SKM-1 (cell line): ENCODE results near the gene LTC4S.

Experiments used
- DNase-seq: peaks from one replicate; lab custom pipeline; 2025; ENCODE audit not compliant: unreplicated experiment; lab: John Stamatoyannopoulos, UW

LTC4S gene

DNA sequence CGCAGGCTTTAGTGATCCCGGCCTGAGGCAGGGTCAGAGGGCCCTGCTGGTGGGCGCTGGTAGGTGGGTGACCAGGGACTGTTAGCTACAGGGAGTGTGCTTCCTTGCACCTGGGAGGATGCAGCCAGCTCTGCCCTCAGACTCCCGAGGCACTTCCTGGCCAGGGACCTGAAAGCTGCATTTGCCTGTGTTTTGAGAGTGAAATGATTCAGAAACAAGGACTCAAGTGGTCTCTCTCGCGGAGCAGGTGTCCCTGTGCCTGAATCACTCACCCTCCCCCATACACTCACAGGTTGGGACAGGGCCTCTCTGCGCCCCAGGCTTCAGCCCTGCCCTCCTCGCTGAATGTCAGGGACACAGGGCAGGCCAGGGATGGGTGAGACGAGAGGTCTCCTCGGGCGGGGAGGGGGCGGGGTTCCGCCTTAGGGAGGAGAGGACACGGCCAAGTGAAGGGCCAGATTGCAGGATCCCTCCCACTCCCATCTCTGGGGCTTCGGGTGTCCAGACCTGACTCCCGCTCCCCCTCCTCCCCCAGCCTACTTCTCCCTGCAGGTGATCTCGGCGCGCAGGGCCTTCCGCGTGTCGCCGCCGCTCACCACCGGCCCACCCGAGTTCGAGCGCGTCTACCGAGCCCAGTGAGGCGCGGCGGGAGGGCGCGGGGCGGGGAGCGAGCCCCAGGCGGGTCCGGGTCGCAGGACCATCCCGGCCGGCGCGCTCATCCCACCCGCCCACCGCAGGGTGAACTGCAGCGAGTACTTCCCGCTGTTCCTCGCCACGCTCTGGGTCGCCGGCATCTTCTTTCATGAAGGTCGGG, 1.5 kb downstream of the LTC4S start:
- DNase-seq: no peak

DNA sequence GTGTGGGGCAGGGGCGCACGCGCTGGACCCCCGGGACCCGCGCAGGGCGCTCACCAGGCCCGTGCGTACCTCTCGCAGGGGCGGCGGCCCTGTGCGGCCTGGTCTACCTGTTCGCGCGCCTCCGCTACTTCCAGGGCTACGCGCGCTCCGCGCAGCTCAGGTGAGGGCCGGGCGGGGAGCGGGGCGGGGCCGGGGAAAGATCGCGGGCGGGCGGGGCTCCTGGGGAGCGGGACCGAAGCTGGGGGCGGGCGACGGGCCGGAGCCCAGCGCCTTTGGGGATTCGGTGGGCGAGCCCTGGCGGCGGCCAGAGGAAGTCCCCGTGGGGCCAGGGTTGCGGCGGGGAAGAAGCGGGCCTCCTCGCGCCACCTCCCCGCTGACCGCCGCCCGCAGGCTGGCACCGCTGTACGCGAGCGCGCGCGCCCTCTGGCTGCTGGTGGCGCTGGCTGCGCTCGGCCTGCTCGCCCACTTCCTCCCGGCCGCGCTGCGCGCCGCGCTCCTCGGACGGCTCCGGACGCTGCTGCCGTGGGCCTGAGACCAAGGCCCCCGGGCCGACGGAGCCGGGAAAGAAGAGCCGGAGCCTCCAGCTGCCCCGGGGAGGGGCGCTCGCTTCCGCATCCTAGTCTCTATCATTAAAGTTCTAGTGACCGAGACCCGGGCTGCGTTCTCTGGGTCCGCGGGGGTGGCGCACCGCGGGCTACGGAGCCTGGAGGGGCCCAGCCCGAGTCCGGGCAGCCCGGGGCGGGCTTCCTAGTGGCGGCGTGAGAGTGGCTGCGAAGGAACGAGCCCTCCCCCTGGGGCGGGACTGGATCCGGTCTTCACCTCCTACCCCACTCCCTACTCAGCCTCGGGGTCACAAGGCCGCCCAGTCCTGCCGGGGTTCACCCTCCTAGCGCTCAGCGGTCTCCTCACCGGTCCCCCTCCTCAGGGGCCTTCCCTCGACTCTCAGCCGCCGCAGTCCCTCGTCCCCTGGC, 2.4 kb downstream of the LTC4S start:
- peak; percentile 89 for DNase-seq

DNA sequence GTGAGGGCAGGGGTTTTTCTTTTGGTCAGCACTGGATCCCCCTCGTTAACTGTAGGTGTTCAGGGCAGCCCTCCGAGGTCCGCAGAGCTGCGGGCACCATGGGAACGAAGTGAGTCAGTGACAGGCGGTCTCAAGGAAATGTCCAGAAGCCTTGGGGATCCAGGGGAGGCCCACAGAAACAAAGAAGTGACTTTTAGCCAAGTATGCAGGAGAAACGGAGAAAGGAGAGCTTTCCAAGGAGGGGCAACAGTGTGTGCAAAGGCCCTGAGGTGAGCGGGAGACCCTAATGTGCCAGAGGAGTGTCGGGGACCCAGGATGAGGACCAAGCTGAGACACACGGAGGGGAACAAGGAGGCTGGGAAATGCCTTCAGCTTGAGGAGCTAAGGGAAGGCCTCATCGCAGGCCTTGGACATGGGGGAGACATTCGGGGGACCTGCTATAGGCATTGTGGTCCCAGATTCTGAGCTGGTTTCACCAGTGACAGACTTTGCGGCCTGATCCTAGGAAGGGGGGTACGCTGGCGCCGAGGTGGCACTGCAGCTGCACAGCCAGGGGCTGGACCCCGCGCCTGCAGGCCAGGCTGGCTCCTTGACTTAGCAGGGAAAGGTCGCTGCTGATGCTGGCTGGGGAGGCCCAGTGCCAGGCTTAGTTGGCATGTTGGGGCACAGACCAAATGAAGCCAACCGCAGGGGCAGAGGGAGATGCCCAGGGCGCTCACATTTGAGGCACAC, 3.3 kb downstream of the LTC4S start:
- DNase-seq: no peak

DNA sequence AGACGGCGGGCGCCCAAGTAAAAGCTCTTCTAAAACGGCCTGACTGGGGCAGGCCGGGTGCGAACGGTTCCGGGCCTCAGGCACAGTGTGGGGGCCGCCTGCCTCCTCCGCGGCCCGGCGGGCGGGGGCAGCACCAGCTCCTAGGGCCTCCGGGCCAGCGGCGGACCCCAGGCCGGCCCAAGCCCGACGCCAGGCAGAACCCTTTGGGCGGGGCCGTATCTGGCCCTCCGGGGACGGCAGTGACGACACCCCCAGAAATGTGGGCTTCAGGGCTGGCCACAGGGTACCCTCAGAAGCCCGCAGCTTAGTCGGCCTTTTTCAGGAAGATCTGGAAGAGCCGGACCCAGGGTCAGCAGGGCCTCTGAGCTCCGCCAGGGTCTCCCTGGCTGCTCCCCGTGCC, 4.0 kb downstream of the LTC4S start:
- no peak for DNase-seq

DNA sequence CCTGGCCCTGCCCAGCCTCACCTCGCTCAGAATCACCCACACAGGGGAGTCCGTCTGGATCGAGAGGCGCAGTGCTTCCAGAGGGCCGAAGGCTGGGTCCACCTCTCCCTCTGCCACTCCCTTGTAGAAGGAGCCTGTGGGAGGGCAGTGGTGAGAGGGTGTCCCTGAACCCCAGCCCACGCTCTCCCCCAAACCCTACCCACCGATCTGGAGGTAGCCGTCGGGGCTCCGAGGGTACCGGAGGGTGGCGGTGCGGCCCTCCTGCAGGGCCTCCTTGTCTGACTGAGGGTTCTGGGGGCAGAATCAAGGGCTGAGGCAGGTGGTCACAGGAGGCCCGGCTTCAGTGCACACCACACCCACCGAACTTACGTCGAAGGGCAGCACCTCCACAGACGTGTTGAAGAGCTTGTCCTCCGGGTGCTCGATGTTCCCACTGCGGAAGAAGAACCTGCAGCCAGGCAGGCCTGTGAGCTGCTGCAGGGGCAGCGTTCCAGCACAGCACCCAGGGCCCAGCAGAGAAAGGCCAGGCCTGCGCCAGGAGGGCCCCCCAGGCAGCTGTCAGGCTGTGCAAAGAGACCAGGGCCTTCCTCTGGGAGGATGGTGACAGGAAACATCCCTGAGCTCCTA, 4.5 kb downstream of the LTC4S start:
- DNase-seq: no peak

DNA sequence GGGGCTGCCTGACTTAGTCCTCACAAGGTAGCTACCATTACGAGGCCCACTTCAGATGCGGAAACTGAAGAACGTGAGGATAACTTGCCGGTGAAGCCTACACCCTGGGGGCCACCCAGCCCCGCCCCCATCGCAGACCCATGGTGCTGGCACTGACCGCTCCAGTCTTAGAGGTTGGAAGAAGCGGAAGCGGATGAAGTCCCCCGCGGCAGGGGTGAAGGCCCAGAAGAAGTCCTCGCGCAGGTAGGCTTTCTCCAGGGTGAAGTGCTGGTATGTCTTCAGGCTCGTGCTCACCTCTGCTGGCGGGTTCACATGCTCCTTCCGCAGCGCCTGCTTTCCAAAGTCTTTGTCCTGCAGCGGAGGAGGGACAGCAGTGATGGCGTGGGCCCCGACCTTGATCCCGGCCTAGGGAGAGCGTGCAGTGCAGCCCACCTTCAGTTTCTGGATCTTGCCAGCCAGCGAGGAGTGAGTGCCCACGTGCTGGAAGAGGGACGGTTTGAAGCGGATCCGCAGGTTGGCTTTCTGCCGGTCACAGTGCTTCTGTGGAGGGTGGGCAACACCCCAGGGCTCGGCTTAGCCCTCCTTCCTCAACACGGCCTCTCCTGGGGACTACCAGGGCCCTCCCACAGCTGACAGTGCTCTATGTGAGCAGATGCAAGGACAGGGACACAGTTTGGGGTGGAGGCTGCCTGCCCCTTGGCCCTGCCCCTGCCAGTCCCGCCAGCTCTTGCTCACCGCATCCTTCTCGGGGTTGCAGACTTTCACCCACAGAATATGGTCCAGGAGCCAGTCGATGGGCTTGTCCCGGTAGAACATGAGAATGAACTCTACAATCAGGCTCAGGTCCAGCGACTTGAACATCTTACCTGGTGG, 5.2 kb downstream of the LTC4S start:
- DNase-seq: no peak

DNA sequence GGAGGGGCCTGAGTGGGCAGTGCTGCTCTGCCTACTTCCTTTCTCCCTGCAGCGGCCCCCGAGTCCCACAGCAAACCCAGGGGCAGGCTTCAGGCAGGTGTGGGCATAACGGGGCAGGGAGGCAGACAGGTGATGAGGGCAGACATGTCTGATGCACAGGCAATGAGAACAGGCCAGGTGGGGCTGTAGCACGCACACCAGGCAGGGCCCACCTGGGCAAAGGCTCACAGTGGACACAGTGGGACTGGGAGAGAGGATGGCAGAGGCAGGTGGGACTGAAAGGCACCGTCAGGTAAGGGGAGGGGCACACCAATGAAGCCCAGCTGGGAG, 5.8 kb downstream of the LTC4S start:
- DNase-seq: no peak

DNA sequence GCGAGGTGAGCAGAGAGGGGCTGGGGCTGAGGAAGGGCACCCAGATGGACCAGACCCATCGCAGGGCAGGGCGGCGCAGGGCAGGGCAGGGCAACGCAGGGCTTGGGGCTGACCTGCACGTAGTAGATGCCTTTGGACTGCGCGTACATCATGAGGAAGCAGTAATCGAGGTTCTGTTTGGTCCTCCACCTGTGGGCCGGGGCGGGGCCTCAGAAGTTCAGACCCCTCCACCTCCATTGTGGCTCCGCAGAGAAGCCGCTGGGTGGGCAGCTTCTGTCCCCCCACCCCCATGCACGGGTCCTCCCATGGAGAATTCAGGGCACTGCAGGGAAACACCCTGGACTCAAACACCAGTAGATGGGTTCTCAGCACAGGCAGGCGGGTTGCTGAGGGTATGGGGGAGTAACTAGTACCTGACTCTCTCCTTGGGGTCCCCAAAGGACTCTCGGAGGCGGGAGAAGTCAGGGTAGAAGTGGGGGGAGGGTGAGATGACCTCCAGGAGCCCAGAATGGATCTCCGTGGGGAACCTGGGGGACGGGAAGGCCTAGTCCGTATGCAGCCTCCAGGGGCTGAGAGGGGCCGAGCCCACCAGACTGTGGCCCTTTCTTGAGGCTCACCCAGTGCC, 6.4 kb downstream of the LTC4S start:
- no peak for DNase-seq

DNA sequence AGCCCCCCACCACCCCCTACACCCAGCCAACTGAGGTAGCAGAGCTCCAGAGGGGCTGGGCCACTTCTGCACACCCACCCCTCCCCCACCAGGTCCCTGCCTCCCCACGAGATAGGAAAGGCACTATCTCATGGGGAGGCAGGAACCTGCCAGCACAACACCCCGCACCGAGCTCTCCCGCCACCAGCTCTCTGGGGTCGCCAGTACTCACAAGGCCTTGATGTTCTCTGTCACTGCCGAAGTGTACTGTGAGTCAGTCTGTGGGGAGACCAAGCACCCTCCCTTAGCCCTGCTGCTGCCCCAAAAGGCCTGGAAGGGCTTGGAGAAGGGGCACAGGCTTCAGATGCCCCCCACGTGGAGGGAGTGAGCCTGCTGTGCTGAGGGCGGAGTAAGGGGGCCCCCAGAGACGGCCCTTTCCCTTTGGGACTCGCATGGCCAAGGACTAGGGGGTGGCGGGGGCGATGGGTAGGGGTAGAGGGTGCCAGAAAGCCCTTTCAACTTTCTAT, 7.0 kb downstream of the LTC4S start:
- DNase-seq: no peak

DNA sequence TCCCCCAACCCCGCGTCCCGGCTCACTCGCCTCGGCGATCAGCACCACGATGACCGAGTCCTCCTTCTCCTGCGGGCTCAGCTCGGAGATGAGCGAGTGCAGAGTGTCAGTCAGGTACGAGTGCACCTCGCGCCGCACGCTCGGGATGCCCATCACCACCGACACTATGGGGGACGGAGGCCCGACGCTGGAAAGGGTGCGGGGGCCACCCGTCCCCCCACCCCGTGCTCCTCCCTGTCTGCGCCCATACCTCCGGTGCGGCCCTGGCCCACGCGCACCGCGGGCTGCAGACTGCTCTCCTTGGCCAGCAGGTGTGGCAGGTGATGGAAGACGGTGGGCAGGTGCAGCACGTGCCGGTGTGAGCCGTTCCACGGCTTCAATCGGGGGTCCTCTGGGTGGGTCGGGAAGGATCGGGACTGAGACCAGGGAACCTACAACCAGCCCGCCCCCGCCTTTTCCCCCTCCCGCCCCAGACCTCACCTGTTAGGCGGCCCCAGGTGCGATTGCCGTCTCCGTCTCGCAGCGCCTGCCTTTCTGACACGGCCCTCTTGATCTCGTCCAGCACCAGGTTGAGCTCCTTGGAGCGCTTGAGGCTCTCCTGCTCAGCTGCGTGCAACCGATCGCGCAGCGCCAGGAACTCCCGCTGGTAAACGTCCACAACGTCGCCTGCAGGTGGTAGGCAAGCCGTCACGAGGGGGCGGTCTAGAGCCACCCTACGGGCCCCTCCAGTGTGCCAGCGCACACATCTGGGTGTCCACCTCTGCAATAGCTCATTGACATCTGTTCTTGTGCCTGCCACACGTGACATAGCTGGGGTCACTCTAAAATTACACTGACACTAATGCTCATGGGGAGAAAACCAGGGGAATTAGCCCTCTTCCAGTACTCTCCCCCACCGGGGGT, 7.8 kb downstream of the LTC4S start:
- DNase-seq: no peak

DNA sequence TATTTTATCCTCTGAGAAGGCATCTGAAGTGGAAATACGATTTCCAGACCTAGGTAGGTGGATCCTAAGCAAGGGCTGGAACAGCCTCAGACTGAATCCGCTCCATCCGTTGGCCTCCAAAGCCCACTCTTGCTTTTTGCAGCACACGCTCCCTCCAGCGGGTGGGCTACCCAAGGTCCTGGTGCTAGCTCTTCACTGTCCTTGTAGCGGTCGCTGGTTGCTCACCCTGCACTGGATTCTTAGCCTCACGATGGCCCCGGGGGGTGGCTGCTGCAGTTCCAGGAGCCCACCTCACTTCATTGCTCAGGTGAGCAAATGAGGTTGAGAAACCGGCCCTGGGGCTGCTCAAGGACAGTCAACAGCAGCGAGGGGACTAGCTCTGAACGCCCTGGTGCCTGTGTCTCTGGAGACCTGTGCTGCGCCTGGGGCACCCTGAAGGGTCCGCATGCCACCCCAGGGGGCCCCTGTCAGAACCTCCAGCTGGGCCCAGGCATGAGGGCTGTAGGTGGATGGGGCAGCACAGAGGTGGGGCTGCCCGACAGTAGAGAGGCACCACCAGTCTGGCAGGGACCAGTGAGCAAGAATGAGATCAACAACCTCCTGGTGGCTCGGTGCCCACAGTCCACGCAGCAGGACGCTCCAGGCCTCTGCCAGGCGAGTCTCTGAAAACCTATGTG, 8.6 kb downstream of the LTC4S start:
- no peak for DNase-seq

DNA sequence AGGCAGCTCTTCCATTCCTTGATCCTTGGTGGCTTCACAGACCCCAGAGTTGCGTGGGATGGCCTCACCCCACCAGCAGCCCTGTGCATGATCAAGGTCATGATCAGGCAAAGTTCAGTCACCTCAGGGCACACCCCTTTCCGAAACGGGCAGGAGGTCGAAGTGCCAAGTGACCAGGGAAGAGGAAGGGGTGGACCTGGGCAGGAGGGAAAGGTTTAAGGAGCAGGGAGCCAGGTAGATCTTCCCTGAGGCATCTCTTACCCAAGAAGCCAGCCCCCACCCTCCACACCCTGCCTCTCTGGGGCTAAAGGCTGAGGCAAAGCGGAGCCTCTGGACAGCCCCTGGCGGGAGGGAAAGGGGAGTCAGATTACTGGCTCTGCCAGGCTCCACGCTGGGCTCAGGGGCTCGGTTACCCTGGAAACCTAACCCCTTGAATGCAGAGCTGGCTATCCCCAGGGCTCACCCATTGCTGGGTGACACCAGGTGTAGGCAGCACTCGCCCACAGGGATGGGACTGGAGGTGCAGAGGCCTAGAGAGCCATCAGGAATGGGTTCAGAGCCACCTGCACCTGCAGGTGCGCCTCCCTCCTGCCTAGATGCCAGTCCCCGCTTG, 9.3 kb downstream of the LTC4S start:
- DNase-seq: no peak

DNA sequence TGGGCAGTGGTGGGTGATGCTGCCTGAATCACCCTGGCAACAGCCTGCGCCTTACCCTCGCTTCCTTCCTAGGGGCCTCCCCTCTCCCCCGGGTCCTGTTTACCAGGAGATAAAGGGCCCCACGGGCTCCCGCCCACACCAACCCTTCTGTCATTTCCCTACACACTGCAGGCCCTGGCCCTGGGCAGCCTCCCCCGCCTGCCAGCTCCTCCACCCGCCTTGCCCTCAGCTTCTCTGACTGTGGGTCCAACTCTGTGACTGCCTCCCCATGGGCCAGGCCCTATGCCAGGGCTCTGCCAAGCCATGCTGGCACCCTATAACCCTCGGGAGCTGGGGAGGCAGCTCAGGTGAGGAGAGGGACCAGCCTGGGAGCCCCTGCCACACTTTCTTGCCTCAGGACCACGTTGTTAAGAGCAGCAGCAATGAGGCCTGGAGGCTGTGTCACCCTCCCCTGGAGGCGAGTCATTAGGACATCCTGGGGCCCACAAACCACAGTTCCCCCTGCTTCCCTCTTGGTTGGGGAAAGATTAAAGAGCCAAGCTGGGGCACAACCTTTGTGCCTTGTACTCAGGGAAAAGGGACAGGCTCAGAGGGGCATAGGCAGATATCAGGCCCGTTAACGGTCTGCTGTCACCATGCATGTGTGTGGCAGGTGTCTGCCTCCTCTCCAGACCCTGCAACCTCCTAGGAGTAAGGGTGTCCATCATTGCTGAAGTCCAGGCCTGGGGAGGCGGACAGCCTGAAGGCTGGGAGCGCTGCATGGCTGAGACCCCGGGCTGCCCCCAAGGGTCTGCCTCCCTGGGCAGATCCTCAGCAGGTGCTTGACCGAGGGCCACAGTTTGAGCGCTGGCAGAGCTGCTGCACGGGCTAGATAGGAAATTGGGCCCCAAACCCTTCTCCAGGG, 10.1 kb downstream of the LTC4S start:
- peak; percentile 74 for DNase-seq

DNA sequence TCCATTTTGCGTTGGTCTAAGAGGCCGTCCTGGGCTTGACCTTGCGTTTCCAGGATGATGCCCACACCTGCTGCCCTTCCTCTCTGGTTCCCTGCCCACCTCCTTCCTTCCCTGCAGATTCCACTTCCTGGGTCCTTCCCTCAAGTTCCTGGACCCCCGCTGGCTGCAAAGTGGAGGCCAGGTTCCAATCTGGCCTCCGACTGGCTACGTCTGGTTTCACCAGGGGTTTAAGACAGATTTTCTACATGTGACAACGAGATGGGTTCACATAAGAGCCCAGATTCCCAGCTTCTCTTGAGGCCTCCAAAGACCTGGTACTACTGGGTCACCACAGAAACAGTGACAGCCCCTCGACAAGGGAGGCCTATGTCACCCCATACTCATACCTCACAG, 10.8 kb downstream of the LTC4S start:
- no peak for DNase-seq

DNA sequence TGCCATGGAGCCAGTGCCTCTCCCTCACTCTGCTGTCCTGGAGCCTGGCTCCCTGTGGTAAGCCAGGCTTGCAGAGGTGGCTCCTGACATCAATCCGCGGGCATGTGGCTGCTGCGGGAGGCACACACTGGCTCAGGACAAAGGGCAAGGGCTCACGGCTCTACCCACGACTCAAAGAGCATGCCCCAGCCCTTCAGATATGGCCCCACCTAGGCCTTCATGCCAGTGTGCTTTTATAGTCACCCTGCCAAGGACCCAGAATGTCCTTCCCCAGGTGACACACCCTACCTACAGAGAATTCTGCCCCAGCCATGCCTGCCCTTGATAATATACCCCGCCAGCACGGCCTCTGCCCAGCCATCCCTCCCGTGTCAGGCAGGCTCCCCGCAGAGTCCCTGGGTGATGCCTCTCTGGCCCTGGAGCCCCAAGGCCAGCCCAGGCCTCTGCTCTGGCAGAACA, 11.3 kb downstream of the LTC4S start:
- no peak for DNase-seq

DNA sequence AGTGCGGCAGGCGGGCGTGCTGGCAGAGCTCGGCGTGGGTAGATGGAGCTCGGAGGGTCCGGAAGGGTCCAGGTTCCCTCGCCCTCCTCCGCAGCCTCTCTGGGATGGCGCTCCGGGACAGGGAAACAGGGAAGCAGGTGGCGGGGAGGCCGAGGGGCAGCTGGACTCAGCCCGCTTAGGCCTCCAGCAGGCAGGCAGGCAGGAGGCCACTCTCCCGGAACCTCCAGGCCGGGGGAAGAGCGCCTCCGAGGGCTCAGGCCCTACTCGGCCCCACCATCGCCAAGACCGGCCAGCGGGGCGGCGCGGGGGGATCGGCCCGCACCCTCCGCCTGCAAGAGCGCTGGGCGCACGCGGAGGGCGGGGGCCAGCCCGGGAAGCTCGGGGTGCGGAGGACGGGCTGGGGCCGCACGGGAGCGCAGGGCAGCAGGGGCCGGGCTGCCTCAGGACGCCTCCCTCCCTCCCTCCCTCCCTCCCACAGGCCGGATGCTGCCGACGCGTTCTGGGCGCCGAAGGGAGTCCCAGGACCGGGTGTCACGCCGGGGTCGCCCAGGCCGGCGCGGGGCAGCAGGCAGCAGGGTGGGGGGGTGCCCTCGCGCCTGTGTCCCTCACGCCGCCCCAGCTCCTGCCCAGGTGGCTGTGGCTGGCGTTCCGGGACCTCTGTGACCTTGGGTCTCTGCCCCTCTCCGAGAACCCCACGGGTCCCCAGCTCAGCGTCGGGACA, 11.9 kb downstream of the LTC4S start:
- DNase-seq: no peak
